ENCODE measurements around the gene FZD4. TPM values are rescaled to one million over a fixed set of nuclear protein-coding genes. Genes with fewer than 3 reads are reported as not detected.

The FZD4 gene
- total and polyA plus RNA-seq, 2 experiments from 2014 or later = 7.7 to 18.9 TPM

DNA sequence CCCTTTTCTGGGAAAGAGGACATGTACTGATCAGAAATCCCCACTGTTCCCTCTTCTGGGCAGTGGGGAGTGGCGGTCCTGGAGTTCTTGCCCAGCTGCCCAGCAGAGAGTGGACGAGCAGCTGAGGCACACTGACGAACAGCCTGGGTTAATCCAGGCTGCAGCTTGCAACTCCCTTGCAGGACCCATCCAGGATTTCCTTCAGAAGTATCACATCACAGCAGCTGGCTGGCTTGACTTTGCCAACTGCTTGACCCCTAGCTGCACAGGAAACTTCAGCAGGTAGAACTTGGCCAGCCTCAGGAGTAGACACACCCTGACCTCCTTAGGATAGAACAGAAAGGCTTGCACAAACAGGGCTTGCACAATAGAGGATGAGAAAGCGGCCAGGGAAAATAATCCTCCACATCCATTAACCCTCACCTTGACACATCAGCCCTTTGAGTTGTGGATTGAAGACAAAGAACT, 27.9 kb upstream of the FZD4 start:
- no peaks in the 10 kb centered on the region for H3K36me3 ChIP-seq (replicated peaks; ENCODE audit: insufficient read depth, low read depth)
- no peaks in the 10 kb centered on the region for H3K4me1 ChIP-seq (ENCODE audit: insufficient read depth)
- no peak overlapping the region for H2AFZ ChIP-seq
- H3K27me3 ChIP-seq = no peaks in the 10 kb centered on the region
- peak; percentile 27 for DNase-seq (ENCODE audit: low spot score)
- no peak overlapping the region for H3K27ac ChIP-seq
- WGBS (ENCODE audit: low lambda C conversion rate, missing lambda C conversion rate) = 71% methylated on average over 4 of the region's 4 CpGs
- H3K4me2 ChIP-seq = no peak overlapping the region
- no peak for TF ChIP-seq EZH2phosphoT487 (IDR thresholded peaks at IDR 0.05; ENCODE audit: low read depth, severe bottlenecking, unreplicated experiment)
- TF ChIP-seq, protein P1, sequence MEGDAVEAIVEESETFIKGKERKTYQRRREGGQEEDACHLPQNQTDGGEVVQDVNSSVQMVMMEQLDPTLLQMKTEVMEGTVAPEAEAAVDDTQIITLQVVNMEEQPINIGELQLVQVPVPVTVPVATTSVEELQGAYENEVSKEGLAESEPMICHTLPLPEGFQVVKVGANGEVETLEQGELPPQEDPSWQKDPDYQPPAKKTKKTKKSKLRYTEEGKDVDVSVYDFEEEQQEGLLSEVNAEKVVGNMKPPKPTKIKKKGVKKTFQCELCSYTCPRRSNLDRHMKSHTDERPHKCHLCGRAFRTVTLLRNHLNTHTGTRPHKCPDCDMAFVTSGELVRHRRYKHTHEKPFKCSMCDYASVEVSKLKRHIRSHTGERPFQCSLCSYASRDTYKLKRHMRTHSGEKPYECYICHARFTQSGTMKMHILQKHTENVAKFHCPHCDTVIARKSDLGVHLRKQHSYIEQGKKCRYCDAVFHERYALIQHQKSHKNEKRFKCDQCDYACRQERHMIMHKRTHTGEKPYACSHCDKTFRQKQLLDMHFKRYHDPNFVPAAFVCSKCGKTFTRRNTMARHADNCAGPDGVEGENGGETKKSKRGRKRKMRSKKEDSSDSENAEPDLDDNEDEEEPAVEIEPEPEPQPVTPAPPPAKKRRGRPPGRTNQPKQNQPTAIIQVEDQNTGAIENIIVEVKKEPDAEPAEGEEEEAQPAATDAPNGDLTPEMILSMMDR (IDR thresholded peaks at IDR 0.05; ENCODE audit: poor library complexity) = no peak
- no peak for TF ChIP-seq EZH2 (IDR thresholded peaks at IDR 0.05; ENCODE audit: borderline replicate concordance)
- H3K9me2 ChIP-seq (replicated peaks; ENCODE audit: insufficient read depth) = no peaks in the 10 kb centered on the region
- no peaks in the 10 kb centered on the region for H4K20me1 ChIP-seq (ENCODE audit: insufficient read depth, poor library complexity, severe bottlenecking)
- no peak overlapping the region for H3K4me3 ChIP-seq
- H3K9me3 ChIP-seq (ENCODE audit: low read depth) = no peaks in the 10 kb centered on the region
- H3K79me2 ChIP-seq = no peaks in the 10 kb centered on the region

DNA sequence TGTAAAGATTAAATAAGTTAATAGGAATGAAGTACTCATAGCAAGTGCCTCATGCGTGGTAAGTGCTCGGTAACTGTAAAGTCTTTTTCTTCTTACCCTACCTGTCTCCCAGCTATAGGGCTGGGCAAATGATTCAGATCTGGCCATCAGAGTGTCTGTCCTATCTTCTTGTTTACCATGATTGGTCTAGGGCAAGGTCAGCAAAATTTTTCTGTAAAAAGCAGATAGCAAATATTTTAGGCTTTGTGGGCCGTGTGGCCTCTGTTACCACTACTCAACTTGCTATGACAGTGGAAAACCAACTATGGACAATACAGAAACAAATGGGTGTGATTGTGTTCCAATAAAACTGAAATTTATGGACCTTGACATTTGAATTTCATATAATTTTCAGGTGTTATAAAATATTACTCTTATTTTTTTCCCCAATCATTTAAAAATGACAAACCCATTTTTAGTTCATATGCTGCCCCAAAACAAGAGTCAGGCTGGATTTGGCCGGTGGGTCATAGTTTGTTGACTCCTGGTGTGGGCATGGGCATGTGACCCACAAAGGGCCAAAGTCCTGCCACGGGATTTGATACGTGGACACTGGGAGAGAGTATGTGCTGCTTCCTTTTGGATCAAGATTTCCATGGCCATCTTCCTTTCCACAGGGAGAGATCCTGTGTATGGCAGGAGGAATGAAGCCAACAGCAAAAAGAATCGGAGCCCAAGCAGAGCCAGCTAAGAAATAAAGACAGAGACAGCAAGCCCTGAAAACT, 26.8 kb upstream of the FZD4 start:
- Histone ChIP-seq H2AFZ (no peak overlapping the region), H3K27ac (no peak overlapping the region), H3K27me3 (no peaks in the 10 kb centered on the region), H3K4me3 (no peak overlapping the region), H4K20me1 (ENCODE audit: insufficient read depth, poor library complexity, severe bottlenecking) (no peaks in the 10 kb centered on the region), H3K9me2 (replicated peaks; ENCODE audit: insufficient read depth) (no peaks in the 10 kb centered on the region), H3K79me2 (no peaks in the 10 kb centered on the region), H3K9me3 (ENCODE audit: low read depth) (no peaks in the 10 kb centered on the region), H3K4me2 (no peak overlapping the region), H3K36me3 (replicated peaks; ENCODE audit: insufficient read depth, low read depth) (no peaks in the 10 kb centered on the region), H3K4me1 (ENCODE audit: insufficient read depth) (no peaks in the 10 kb centered on the region)
- no peak for DNase-seq (ENCODE audit: low spot score)
- 88% methylated on average over 7 of the region's 7 CpGs for WGBS (ENCODE audit: low lambda C conversion rate, missing lambda C conversion rate)
- no peak for TF ChIP-seq EZH2 (IDR thresholded peaks at IDR 0.05; ENCODE audit: borderline replicate concordance)
- TF ChIP-seq, protein P1 (IDR thresholded peaks at IDR 0.05; ENCODE audit: poor library complexity) = no peak
- no peak for TF ChIP-seq EZH2phosphoT487 (IDR thresholded peaks at IDR 0.05; ENCODE audit: low read depth, severe bottlenecking, unreplicated experiment)

DNA sequence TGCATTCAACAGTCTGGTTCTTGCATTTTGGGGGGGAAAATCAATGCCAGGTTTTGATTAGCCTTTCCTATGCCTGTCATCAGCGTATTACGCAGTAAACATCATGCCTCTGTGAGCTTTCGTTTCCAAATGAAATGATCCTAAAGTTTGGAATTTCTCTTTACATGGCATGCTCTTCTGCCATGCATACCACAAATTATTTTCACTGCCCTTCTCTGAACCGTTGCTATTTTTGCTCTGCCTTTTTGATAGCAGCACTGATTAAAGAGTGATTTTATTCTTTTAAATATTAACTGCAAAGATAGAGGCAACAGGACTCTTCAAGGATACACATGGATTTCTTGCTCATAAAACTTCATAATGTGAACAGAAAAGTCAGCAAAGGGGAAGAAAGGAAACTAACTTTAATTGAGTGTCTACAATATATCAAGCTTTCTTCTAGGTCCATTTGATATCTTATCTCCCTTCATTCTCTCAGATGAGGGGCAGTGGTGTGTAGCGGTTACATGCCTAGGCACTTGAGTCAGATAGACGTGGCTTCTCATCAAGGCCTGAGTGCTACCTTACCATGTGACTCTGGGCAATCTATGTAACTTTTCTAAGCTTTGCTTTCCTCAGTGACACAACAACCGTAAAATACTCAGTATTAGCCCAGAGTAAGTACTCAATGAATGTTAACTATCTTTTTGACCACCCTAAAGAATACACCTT, 25.0 kb upstream of the FZD4 start:
- no peak overlapping the region for H3K4me3 ChIP-seq
- H3K27ac ChIP-seq = peak overlapping the region; percentile 6
- H4K20me1 ChIP-seq (ENCODE audit: insufficient read depth, poor library complexity, severe bottlenecking) = no peaks in the 10 kb centered on the region
- no peak overlapping the region for H3K4me2 ChIP-seq
- no peak overlapping the region for H2AFZ ChIP-seq
- no peak for DNase-seq (ENCODE audit: low spot score)
- no peaks in the 10 kb centered on the region for H3K9me3 ChIP-seq (ENCODE audit: low read depth)
- H3K9me2 ChIP-seq (replicated peaks; ENCODE audit: insufficient read depth) = no peaks in the 10 kb centered on the region
- TF ChIP-seq, protein P1 (IDR thresholded peaks at IDR 0.05; ENCODE audit: poor library complexity) = no peak
- TF ChIP-seq EZH2phosphoT487 (IDR thresholded peaks at IDR 0.05; ENCODE audit: low read depth, severe bottlenecking, unreplicated experiment) = no peak
- no peak for TF ChIP-seq EZH2 (IDR thresholded peaks at IDR 0.05; ENCODE audit: borderline replicate concordance)
- no peaks in the 10 kb centered on the region for H3K4me1 ChIP-seq (ENCODE audit: insufficient read depth)
- H3K79me2 ChIP-seq = no peaks in the 10 kb centered on the region
- H3K27me3 ChIP-seq = no peaks in the 10 kb centered on the region
- 76% methylated on average over 7 of the region's 7 CpGs for WGBS (ENCODE audit: low lambda C conversion rate, missing lambda C conversion rate)
- H3K36me3 ChIP-seq (replicated peaks; ENCODE audit: insufficient read depth, low read depth) = no peaks in the 10 kb centered on the region
